OCI-LY7 (cell line): ENCODE data around the gene TRIM67. TPM values are rescaled to one million over a fixed set of nuclear protein-coding genes. Genes with fewer than 3 reads are reported as not detected.

Experiments
- BruUV-seq: library from RNA; stranded (reverse); fragments of 400-500 nt; replicated peaks from 2 replicates; lab custom pipeline; 2021; lab: Mats Ljungman, UMichigan
- CTCF ChIA-PET: fragments of 300-600 bp; sonication (Branson Sonifier 250); formaldehyde crosslinking; loops from one replicate; lab custom pipeline; 2022; ENCODE audit warnings: antibody characterized with exemption; ENCODE audit not compliant: unreplicated experiment; lab: Charles Lee
- POLR2A ChIA-PET: fragments of 300-600 bp; sonication (Branson Sonifier 250); formaldehyde crosslinking; loops from one replicate; lab custom pipeline; 2022; ENCODE audit warnings: antibody characterized with exemption; lab: Charles Lee
- DNase-seq: peaks from one replicate; pipeline ENCODE4 v3.0.0-alpha.2; 2015; ENCODE audit warnings: low spot score
- H2AFZ ChIP-seq: fragments of 200-600 bp; sonication (generic), shearing (Covaris generic); 2 replicates; pipeline ENCODE4 v1.6.1; 2014; ENCODE audit warnings: mild to moderate bottlenecking, antibody characterized with exemption, low read length, moderate library complexity
- H3K27ac ChIP-seq: fragments of 200-600 bp; sonication (generic); 2 replicates; pipeline ENCODE4 v1.5.1; 2014; ENCODE audit warnings: mixed run types, low read depth, mild to moderate bottlenecking, moderate library complexity, low read length, inconsistent platforms; ENCODE audit not compliant: poor library complexity, severe bottlenecking
- H3K36me3 ChIP-seq: fragments of 200-600 bp; sonication (generic); 2 replicates; pipeline ENCODE4 v1.6.1; 2014; ENCODE audit warnings: mild to moderate bottlenecking, antibody characterized with exemption, low read length, moderate library complexity, mixed read lengths; ENCODE audit not compliant: insufficient read depth
- H3K4me1 ChIP-seq: fragments of 200-600 bp; sonication (generic); 2 replicates; pipeline ENCODE4 v1.5.1; 2014; ENCODE audit warnings: mild to moderate bottlenecking, low read length; ENCODE audit not compliant: insufficient read depth, poor library complexity, severe bottlenecking
- H3K4me2 ChIP-seq: fragments of 200-600 bp; sonication (generic); 2 replicates; pipeline ENCODE4 v1.6.1; 2014; ENCODE audit warnings: mild to moderate bottlenecking, low read length
- H3K4me3 ChIP-seq: fragments of 200-600 bp; sonication (generic); 2 replicates; pipeline ENCODE4 v1.5.1; 2014; ENCODE audit warnings: mild to moderate bottlenecking, low read depth, low read length; ENCODE audit not compliant: poor library complexity, severe bottlenecking
- H3K79me2 ChIP-seq: fragments of 200-600 bp; sonication (generic); 2 replicates; pipeline ENCODE4 v1.6.1; 2016; ENCODE audit warnings: low read depth, mild to moderate bottlenecking, low read length, moderate library complexity, mixed read lengths; ENCODE audit not compliant: insufficient read depth
- H3K9me2 ChIP-seq: fragments of 200-600 bp; sonication (generic); 2 replicates; pipeline ENCODE4 v1.6.1; 2016; ENCODE audit warnings: mild to moderate bottlenecking, low read length, mixed read lengths; ENCODE audit not compliant: insufficient read depth
- H3K9me3 ChIP-seq: fragments of 200-600 bp; sonication (generic); 2 replicates; pipeline ENCODE4 v1.6.1; 2014; ENCODE audit warnings: mild to moderate bottlenecking, mixed run types, low read length, mixed read lengths
- H4K20me1 ChIP-seq: fragments of 200-600 bp; sonication (generic); 2 replicates; pipeline ENCODE4 v1.6.1; 2014; ENCODE audit warnings: mild to moderate bottlenecking, antibody characterized with exemption, low read length, moderate library complexity, mixed read lengths; ENCODE audit not compliant: insufficient read depth
- EZH2phosphoT487 ChIP-seq: fragments of 200-600 bp; sonication (generic); IDR thresholded peaks from 2 replicates; pipeline ENCODE4 v1.6.1; 2018; ENCODE audit warnings: low read depth, borderline replicate concordance, mild to moderate bottlenecking, mixed run types, antibody characterized with exemption, low read length, moderate library complexity, mixed read lengths
- intact Hi-C: fragments of 100-400 bp; cut with micrococcal nuclease; formaldehyde crosslinking; loops from one replicate; pipeline ENCODE4 v1.10.0; 2022; ENCODE audit not compliant: unreplicated experiment
- total RNA-seq, 2 experiments: library from RNA; depleted of rRNA in 1 of 2; stranded (reverse); fragments of >200 nt in 1 of 2; shearing (Covaris generic) in 1 of 2; gene quantifications; 2 replicates each; pipeline ENCODE4 v1.2.3, GENCODE V29; 2014 to 2022
- TF ChIP-seq, protein P1 (sequence below): fragments of 200-600 bp; sonication (generic); conservative IDR thresholded peaks from 2 replicates; pipeline ENCODE4 v1.5.1; 2014; ENCODE audit warnings: mild to moderate bottlenecking, antibody characterized with exemption, low read length, moderate library complexity, mixed read lengths

The TRIM67 gene
- total RNA-seq, 2 experiments from 2014 or later: 0.03 to 0.06 TPM

DNA sequence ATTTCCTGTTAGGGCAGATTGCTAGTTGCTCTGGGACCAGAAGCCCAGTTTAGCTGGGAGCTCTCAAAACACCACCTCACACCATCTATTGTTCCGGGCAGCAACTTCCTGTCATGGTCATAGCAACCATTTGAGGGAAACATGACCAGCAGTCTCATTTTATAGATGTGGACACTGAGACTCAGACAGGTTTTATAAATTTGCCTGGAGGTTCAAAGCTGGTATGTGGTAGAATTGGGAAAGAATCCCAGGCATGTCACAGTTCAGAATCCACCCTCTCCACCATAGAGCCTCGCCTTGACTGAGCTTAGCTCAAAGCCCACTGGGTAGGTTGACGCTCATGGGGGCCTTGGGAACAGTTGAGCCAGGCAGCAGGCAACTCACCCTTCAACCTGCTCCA, 14.0 kb upstream of the TRIM67 start:
- CTCF ChIA-PET: no interaction called here
- DNase-seq: no peak
- Histone ChIP-seq H3K4me2 (no peak overlapping the region), H4K20me1 (no peaks in the 10 kb centered on the region), H3K36me3 (no peaks in the 10 kb centered on the region), H2AFZ (no peak overlapping the region), H3K4me1 (no peaks in the 10 kb centered on the region), H3K4me3 (no peak overlapping the region), H3K27ac (no peak overlapping the region), H3K9me3 (no peaks in the 10 kb centered on the region), H3K9me2 (no peaks in the 10 kb centered on the region), H3K79me2 (no peaks in the 10 kb centered on the region)
- intact Hi-C loops: loop anchor here (1.0 kb wide), 1 partner anchor 19 kb away; no protein-coding TSS in a partner anchor
- TF ChIP-seq, protein P1, sequence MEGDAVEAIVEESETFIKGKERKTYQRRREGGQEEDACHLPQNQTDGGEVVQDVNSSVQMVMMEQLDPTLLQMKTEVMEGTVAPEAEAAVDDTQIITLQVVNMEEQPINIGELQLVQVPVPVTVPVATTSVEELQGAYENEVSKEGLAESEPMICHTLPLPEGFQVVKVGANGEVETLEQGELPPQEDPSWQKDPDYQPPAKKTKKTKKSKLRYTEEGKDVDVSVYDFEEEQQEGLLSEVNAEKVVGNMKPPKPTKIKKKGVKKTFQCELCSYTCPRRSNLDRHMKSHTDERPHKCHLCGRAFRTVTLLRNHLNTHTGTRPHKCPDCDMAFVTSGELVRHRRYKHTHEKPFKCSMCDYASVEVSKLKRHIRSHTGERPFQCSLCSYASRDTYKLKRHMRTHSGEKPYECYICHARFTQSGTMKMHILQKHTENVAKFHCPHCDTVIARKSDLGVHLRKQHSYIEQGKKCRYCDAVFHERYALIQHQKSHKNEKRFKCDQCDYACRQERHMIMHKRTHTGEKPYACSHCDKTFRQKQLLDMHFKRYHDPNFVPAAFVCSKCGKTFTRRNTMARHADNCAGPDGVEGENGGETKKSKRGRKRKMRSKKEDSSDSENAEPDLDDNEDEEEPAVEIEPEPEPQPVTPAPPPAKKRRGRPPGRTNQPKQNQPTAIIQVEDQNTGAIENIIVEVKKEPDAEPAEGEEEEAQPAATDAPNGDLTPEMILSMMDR: no peak
- no peak for TF ChIP-seq EZH2phosphoT487
- POLR2A ChIA-PET: no interaction called here
- no TSS peak for BruUV-seq

GRCh38 chr1:231151811-231152210, 10.0 kb upstream of the TRIM67 start:
- ChIA-PET CTCF (no interaction called here), POLR2A (no interaction called here)
- Histone ChIP-seq H3K27ac (no peak overlapping the region), H3K79me2 (no peaks in the 10 kb centered on the region), H3K36me3 (no peaks in the 10 kb centered on the region), H3K9me3 (no peaks in the 10 kb centered on the region), H3K4me1 (no peaks in the 10 kb centered on the region), H4K20me1 (no peaks in the 10 kb centered on the region), H3K4me3 (no peak overlapping the region), H2AFZ (no peak overlapping the region), H3K4me2 (no peak overlapping the region), H3K9me2 (no peaks in the 10 kb centered on the region)
- intact Hi-C loops: no loop called here
- DNase-seq: no peak
- TF ChIP-seq, protein P1: no peak
- TF ChIP-seq EZH2phosphoT487: no peak
- no TSS peak for BruUV-seq

GRCh38 chr1:231153726-231154125, 8.1 kb upstream of the TRIM67 start:
- no peak overlapping the region for H3K4me3 ChIP-seq
- no peaks in the 10 kb centered on the region for H4K20me1 ChIP-seq
- BruUV-seq: no TSS peak
- no peak for TF ChIP-seq EZH2phosphoT487
- TF ChIP-seq, protein P1: no peak
- no peaks in the 10 kb centered on the region for H3K79me2 ChIP-seq
- H2AFZ ChIP-seq: no peak overlapping the region
- intact Hi-C loops: no loop called here
- H3K4me2 ChIP-seq: no peak overlapping the region
- no peaks in the 10 kb centered on the region for H3K4me1 ChIP-seq
- ChIA-PET POLR2A (interaction anchor here (0.9 kb wide), 1 partner anchor 350 kb away, joined by 3 read pairs; no protein-coding TSS in a partner anchor), CTCF (no interaction called here)
- H3K36me3 ChIP-seq: no peaks in the 10 kb centered on the region
- no peak for DNase-seq
- no peak overlapping the region for H3K27ac ChIP-seq
- H3K9me3 ChIP-seq: no peaks in the 10 kb centered on the region
- no peaks in the 10 kb centered on the region for H3K9me2 ChIP-seq
